DMS79 treated with DMSO at 0.1 percent for 48 hours (cell line): ENCODE results near the gene FAM174B.

ENCODE experiments used
- DNase-seq: peaks from one replicate; lab custom pipeline; 2025; lab: John Stamatoyannopoulos, UW

The FAM174B gene

GRCh38 chr15:92571824-92572223, 83.8 kb downstream of the FAM174B start:
- no peak for DNase-seq

- DNase-seq: no peak
These were observed 85.2 kb downstream of the FAM174B start for GRCh38 chr15:92570391-92570790.

DNA sequence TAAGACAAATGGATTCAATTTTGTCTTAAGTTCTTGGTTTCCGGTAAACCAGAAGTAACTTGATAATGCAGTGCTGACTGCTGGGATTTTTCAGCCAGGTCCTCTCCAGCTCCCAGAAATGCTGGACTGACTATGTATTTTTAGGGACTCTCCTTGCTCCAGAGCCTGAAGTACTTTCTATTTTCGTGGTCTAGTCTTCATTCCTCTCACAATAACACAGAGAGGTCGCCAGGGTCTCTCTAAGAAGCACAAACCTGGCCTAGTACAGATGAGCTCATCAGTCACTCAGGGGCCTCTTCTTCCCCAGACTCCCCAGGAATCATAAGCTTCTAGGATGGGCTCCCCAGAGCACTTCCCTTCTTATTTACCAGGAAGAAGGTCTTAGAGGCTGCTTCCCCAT, 85.8 kb downstream of the FAM174B start:
- DNase-seq: no peak
